Activated CD8-positive, alpha-beta memory T cell treated with anti-CD3 and anti-CD28 coated beads, Interleukin-2, amount 50 U/mL, for 24 hours (primary cell): ENCODE data around the gene ACP6.
"Not testable (repeated sequence)": the region's sequence is repeated elsewhere in the genome, so short reads cannot be mapped to it uniquely, and the experiment has no call there.

Experiments used
- DNase-seq: peaks from one replicate; pipeline ENCODE4 v3.0.0-alpha.2; 2020; ENCODE audit errors: extremely low read depth

The ACP6 gene

GRCh38 chr1:147670319-147671001 lies at the start of gene ACP6:
Gene ACP6 (minus strand): TSS chr1:147670524. CDS start chr1:147670048, 476 bp downstream.
- DNase-seq, result peak; percentile 72

DNA sequence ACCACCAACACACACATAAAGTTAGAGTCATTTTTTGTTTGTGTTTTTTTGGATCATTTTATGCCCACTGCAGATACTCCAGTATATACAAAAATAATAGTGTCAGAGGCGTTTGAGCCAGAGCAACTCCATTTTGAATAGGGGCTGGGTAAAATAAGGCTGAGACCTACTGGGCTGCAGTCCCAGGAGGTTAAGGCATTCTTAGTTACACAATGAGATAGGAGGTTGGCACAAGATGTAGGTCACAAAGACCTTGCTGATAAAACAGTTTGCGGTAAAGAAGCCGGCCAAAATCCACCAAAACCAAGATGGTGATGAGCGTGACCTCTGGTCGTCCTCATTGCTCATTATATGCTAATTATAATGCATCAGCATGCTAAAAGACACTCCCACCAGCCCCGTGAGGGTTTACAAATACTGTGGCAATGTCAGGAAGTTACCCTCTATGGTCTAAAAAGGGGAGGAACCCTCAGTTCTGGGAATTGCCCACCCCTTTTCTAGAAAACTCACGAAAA lies 49.4 kb upstream of the ACP6 start:
- no peak for DNase-seq

GRCh38 chr1:147719029-147719698 lies 48.8 kb upstream of the ACP6 start:
- DNase-seq, result no peak

- no peak for DNase-seq
These were observed 47.4 kb upstream of the ACP6 start for GRCh38 chr1:147717706-147718097.

- no peak for DNase-seq
These were observed 46.9 kb upstream of the ACP6 start for GRCh38 chr1:147717051-147717705.

GRCh38 chr1:147712605-147713004 lies 42.3 kb upstream of the ACP6 start:
- DNase-seq, result no peak

DNA sequence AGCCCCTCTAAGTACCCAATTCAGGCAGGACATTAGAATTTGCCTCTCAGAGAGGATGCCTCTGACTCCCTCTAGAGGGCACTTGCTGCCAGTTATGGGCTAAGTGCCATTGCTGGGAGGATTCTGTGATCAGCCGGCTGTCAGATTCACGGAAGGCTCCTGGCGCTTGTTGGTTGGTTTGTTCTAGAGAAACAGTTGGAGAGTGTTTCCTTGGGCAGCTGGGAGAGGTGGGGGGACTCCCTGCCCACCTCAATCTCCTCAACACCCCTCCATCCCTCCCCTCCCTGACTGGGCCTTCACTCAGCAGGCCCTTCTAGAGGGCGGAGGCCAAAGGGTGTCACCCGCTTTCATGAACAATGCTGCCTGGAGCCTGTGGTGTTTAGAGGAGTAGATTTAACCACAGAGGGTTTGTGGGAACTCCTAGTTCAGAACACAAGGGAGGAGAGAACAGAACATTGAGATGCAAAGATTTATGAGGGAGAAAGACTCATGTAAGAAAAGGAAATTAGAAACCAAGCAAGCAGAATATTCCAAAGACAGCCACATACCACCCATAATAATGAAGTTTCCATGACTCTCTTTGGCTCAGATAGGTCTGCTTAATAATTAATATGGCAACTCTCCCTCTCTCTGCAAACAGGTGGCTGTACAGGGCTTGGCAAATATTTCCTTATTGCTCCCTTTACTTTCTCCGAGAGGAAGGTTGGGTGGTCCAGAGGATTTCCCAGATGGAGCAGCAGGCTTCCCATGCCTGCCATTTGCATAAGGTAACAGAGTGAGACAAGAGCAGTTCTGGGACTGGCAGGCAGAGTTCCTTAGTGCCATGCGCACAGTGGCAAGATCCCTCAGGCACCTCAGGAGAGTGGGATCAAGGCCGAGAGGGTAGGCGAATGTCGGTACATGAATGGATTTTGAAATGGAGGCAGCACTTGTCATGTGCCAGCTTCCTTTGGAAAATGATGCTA lies 30.0 kb upstream of the ACP6 start:
- DNase-seq, result peak; percentile 10

GRCh38 chr1:147699686-147700041 lies 29.3 kb upstream of the ACP6 start:
- DNase-seq, result no peak

GRCh38 chr1:147683163-147683763 lies 12.9 kb upstream of the ACP6 start:
- DNase-seq, result no peak

DNA sequence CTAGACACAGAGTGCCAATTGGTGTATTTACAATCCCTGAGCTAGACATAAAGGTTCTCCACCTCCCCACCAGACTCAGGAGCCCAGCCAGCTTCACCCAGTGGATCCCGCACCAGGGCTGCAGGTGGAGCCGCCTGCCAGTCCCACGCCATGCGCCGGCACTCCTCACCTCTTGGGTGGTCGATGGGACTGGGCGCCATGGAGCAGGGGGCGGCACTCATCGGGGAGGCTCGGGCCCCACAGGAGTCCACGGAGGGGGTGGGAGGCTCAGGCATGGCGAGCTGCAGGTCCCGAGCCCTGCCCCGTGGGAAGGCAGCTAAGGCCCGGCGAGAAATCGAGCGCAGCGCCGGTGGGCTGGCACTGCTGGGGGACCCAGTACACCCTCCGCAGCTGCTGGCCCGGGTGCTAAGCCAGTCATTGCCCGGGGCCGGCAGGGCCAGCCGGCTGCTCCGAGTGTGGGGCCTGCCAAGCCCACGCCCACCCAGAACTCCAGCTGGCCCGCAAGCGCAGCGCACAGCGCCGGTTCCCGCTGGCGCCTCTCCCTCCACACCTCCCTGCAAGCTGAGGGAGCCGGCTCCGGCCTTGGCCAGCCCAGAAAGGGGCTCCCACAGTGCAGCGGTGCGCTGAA lies 10.4 kb upstream of the ACP6 start:
- DNase-seq, result not testable (repeated sequence)

DNA sequence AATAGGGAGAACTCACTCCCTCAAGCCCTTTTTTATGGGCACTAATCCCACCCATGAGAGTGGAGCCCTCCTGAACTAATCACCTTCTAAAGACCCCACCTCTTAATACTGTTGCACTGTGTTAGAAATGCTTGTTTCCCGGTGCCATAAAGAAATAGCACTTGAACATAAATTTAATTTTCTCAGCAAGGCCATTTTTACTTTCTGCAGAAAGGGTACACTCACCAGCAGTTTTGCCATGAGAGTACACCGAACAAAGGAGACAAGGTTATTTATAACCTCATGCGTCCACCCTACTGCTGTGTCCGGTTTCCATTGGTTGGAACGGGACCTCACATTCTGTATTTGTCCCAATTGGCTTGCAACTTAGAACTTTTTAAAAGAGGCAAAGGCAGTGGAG lies 7.4 kb upstream of the ACP6 start:
- DNase-seq, result not testable (repeated sequence)

GRCh38 chr1:147676311-147677085 lies 6.2 kb upstream of the ACP6 start:
- no peak for DNase-seq

DNA sequence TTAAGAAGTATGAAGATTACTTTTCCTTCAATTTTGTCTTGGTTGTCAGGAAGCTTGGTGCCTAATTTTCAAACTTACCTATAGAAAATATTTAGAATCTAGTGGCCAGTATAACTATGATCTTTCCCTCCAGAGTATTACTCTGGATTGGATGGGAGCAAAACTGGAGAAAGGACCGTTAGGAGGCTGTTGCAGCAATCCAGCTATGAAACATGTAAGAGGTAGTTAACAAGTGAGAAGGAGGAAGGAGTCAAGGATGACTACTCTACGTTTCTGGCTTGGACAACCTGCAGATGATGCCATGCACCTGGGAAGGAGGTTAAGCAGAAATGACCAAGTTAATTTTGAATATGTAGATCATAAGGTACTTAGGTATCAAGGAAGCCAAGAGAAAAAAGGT lies 3.5 kb upstream of the ACP6 start:
- DNase-seq, result no peak

GRCh38 chr1:147673406-147673805 lies 3.1 kb upstream of the ACP6 start:
- no peak for DNase-seq

- no peak for DNase-seq
These were observed 630 bp downstream of the ACP6 start for GRCh38 chr1:147669469-147670318.

- no peak for DNase-seq
These were observed 4.8 kb downstream of the ACP6 start for GRCh38 chr1:147665521-147665920.

- no peak for DNase-seq
These were observed 6.1 kb downstream of the ACP6 start for GRCh38 chr1:147664206-147664605.

DNA sequence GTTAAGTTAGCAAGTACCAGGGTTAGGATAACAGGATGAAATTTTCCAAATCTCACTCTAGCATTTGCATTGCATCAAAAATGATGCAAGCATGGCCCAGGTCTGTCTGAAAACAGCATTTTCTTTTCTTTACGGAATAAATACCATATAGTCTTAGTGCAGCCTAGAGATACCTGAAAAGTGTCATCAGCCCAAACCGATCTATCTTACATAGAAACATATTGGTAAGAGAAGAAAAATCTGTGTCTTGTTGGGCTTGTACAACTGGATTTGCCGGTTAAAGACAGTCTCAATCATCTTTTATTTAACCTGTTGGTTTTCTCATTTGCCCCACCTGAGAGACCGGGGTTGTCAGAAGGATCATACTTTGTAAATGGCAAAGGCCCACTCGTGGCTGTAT lies 15.8 kb downstream of the ACP6 start:
- no peak for DNase-seq

DNA sequence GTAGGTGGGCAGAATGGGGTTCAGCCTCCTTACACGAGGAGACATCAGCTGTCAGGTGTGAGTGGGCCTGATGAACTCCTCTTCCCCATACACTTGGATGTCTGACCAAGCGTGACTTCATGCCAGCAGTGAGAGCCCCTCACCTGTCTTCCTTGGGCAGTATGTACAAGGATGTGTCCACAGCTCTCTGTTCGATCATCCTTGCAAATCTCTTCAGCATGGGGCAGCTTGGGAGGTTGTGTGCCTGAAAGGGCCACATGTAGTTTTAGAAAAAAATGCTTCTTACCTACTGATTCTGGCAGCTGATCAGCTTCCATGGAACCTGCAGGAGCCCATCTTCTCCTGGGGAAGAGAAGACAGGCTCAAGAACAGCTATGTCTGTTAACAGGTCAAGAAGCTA lies 18.0 kb downstream of the ACP6 start:
- no peak for DNase-seq
